ENCODE data around the gene APOO. TPM values are rescaled to one million over a fixed set of nuclear protein-coding genes. Genes with fewer than 3 reads are reported as not detected.

Gene APOO
- total RNA-seq, 4 donors from 2014 or later: 12.1 to 37.3 (median 30.8) TPM

DNA sequence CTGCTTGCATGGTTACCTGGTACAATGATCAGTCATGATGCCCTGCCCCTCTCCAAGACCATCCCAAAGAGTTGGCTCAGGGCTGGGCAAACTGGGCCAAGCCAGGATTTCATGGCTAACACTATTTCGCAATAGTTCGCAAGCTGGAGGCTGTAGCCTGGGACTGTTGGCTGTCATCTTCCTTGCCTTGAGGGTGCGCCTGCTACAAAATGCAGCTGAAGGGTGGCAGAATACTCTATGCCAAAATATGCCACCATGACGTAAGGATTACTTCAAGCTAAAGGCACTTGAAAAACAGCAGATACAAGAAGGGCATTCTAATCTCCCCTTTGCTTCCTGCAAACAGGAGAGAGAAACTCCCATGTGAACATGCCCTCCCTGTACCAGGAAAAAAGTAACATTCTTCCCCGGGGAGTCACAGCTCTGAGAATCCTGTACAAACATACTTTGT is 103.8 kb downstream of the APOO start:
- Histone ChIP-seq H3K36me3 (no peaks in the 10 kb centered on the region), H3K27me3 (no peaks in the 10 kb centered on the region), H3K9me3 (no peaks in the 10 kb centered on the region), H3K27ac (no peak overlapping the region), H3K4me3 (no peak overlapping the region), H3K4me1 (no peaks in the 10 kb centered on the region)
- intact Hi-C loops (cut with DNase I; ENCODE audit: low total_unique reads): no loop called here
- TF ChIP-seq, protein P1, sequence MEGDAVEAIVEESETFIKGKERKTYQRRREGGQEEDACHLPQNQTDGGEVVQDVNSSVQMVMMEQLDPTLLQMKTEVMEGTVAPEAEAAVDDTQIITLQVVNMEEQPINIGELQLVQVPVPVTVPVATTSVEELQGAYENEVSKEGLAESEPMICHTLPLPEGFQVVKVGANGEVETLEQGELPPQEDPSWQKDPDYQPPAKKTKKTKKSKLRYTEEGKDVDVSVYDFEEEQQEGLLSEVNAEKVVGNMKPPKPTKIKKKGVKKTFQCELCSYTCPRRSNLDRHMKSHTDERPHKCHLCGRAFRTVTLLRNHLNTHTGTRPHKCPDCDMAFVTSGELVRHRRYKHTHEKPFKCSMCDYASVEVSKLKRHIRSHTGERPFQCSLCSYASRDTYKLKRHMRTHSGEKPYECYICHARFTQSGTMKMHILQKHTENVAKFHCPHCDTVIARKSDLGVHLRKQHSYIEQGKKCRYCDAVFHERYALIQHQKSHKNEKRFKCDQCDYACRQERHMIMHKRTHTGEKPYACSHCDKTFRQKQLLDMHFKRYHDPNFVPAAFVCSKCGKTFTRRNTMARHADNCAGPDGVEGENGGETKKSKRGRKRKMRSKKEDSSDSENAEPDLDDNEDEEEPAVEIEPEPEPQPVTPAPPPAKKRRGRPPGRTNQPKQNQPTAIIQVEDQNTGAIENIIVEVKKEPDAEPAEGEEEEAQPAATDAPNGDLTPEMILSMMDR (IDR thresholded peaks at IDR 0.05 in 4 of 5, conservative IDR thresholded peaks at IDR 0.05 in 1 of 5): no peak
- no peak for TF ChIP-seq POLR2A (IDR thresholded peaks at IDR 0.05)
- peak; percentile 52 to 72 for ATAC-seq
- DNase-seq: no peak
- in situ Hi-C loops (cut with MboI; ENCODE audit: low sequenced_read_pairs in 4 of 4): no loop called here

- H3K27ac ChIP-seq: no peak overlapping the region
- H3K27me3 ChIP-seq: no peaks in the 10 kb centered on the region
- ATAC-seq (no peak), DNase-seq (no peak)
- H3K4me3 ChIP-seq: no peak overlapping the region
- H3K4me1 ChIP-seq: no peaks in the 10 kb centered on the region
- no peaks in the 10 kb centered on the region for H3K36me3 ChIP-seq
- H3K9me3 ChIP-seq: no peaks in the 10 kb centered on the region
- intact Hi-C loops (cut with DNase I; ENCODE audit: low total_unique reads): no loop called here
- in situ Hi-C loops (cut with MboI; ENCODE audit: low sequenced_read_pairs in 4 of 4): no loop called here
- TF ChIP-seq, protein P1 (IDR thresholded peaks at IDR 0.05 in 4 of 5, conservative IDR thresholded peaks at IDR 0.05 in 1 of 5): no peak
- TF ChIP-seq POLR2A (IDR thresholded peaks at IDR 0.05): no peak
Measured at GRCh38 chrX:23802431-23802830, 105.3 kb downstream of the APOO start.

- in situ Hi-C loops (cut with MboI; ENCODE audit: low sequenced_read_pairs in 4 of 4) (no loop called here), intact Hi-C loops (cut with DNase I; ENCODE audit: low total_unique reads) (no loop called here)
- ATAC-seq: no peak
Measured at GRCh38 chrX:23799469-23800065, 108.2 kb downstream of the APOO start.

GRCh38 chrX:23797371-23798128 is 110.2 kb downstream of the APOO start:
- intact Hi-C loops (cut with DNase I; ENCODE audit: low total_unique reads): no loop called here
- H3K27ac ChIP-seq: no peak overlapping the region
- no peak for ATAC-seq

More at GRCh38 chrX:23799469-23800065, 108.2 kb downstream of the APOO start:
- Histone ChIP-seq H3K27ac (no peak overlapping the region), H3K4me1 (no peaks in the 10 kb centered on the region), H3K4me3 (no peak overlapping the region), H3K36me3 (no peaks in the 10 kb centered on the region), H3K27me3 (no peaks in the 10 kb centered on the region), H3K9me3 (no peaks in the 10 kb centered on the region)
- TF ChIP-seq, protein P1 (IDR thresholded peaks at IDR 0.05 in 4 of 5, conservative IDR thresholded peaks at IDR 0.05 in 1 of 5): no peak
- TF ChIP-seq POLR2A (IDR thresholded peaks at IDR 0.05): no peak
- no peak for DNase-seq

More at GRCh38 chrX:23797371-23798128, 110.2 kb downstream of the APOO start:
- H3K9me3 ChIP-seq: no peaks in the 10 kb centered on the region
- TF ChIP-seq POLR2A (IDR thresholded peaks at IDR 0.05): no peak
- TF ChIP-seq, protein P1 (IDR thresholded peaks at IDR 0.05 in 4 of 5, conservative IDR thresholded peaks at IDR 0.05 in 1 of 5): no peak
- no peak overlapping the region for H3K4me3 ChIP-seq
- H3K4me1 ChIP-seq: no peaks in the 10 kb centered on the region
- no peaks in the 10 kb centered on the region for H3K27me3 ChIP-seq
- DNase-seq: no peak
- in situ Hi-C loops (cut with MboI; ENCODE audit: low sequenced_read_pairs in 4 of 4): no loop called here
- no peaks in the 10 kb centered on the region for H3K36me3 ChIP-seq

All from gastrocnemius medialis (tissue), 4 donors.